Right atrium auricular region (tissue), 2 donors: ENCODE results near the gene KRTAP9-1. TPM values are rescaled to one million over a fixed set of nuclear protein-coding genes. Genes with fewer than 3 reads are reported as not detected.

ENCODE experiments used
- DNase-seq: peaks from one replicate; pipeline ENCODE4 v3.0.0-alpha.2; 2019; ENCODE audit warnings: low spot score
- H3K27ac ChIP-seq, 2 donors: fragments of 200-600 bp; sonication (generic); 1 replicate in 1 of 2; 2 replicates in 1 of 2; pipeline ENCODE4 v1.5.1; 2016 to 2019
- H3K27me3 ChIP-seq, 2 donors: fragments of 200-600 bp; sonication (generic); one replicate each; pipeline versions ENCODE4 v1.5.1 to v1.6.0; 2017 to 2019
- H3K36me3 ChIP-seq: fragments of 200-600 bp; sonication (generic); one replicate; pipeline ENCODE4 v1.5.1; 2016
- H3K4me1 ChIP-seq, 2 donors: fragments of 200-600 bp; sonication (generic); one replicate each; pipeline versions ENCODE4 v1.5.1 to v1.6.0; 2017 to 2019
- H3K4me3 ChIP-seq, 2 donors: fragments of 200-600 bp; sonication (generic); 1 replicate in 1 of 2; 2 replicates in 1 of 2; pipeline ENCODE4 v1.5.1; 2017 to 2019; ENCODE audit warnings: mild to moderate bottlenecking in 1 of 2, moderate library complexity in 1 of 2
- H3K9me3 ChIP-seq, 2 donors: fragments of 200-600 bp; sonication (generic); one replicate each; pipeline ENCODE4 v1.5.1; 2019
- CTCF ChIP-seq, 2 donors: fragments of 200-600 bp; sonication (generic); IDR thresholded peaks; one replicate each; pipeline ENCODE4 v1.5.1; 2019; ENCODE audit warnings: antibody characterized with exemption in 2 of 2
- total RNA-seq, 2 donors: library from RNA; depleted of rRNA; stranded (reverse); fragments of >200 nt; gene quantifications; one replicate each; pipeline ENCODE4 v1.1.0, GENCODE V29; 2016

Gene KRTAP9-1
- total RNA-seq, 2 donors from 2014 or later = not detected

DNA sequence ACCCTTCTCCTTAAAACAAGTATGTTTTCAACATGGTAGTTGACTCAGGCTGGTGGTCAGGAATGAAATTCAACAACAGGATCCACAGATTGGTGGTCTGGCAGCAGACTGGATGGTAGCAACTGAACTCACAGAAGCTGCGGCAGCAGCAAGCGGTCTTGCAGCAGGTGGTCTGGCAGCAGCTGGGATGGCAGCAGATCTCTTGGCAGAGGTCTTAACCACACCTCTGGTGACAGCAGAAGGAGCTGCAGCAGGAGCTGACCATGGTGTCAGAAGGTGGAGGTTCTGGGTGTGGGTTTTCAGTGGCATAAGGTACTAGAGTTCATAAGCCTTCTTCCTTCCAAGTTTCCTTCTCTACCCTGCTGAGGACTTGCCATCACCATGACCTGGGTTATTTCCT, 2.8 kb upstream of the KRTAP9-1 start:
- Histone ChIP-seq H3K4me1 (no peaks in the 10 kb centered on the region), H3K4me3 (no peak overlapping the region), H3K9me3 (no peaks in the 10 kb centered on the region), H3K27ac (no peak overlapping the region), H3K36me3 (no peaks in the 10 kb centered on the region), H3K27me3 (no peaks in the 10 kb centered on the region)
- no peak for DNase-seq
- no peak for TF ChIP-seq CTCF (IDR thresholded peaks at IDR 0.05)

DNA sequence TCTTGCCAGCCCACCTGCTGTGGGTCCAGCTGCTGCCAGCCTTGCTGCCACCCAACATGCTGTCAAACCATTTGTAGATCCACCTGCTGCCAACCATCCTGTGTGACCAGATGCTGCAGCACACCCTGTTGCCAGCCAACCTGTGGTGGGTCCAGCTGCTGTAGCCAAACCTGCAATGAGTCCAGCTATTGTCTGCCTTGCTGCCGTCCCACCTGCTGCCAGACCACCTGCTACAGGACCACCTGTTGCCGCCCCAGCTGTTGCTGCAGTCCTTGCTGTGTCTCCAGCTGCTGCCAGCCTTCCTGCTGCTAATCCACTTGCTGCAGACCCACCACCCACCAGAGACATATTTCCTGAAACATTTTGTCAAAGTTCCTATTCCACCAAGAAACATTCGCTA, 641 bp downstream of the KRTAP9-1 start:
- no peak for TF ChIP-seq CTCF (IDR thresholded peaks at IDR 0.05)
- no peaks in the 10 kb centered on the region for H3K4me1 ChIP-seq
- no peaks in the 10 kb centered on the region for H3K36me3 ChIP-seq
- peaks cover 0 to 4% of the 10 kb centered on the region in 2 donors for H3K9me3 ChIP-seq
- no peak for DNase-seq
- no peak overlapping the region for H3K4me3 ChIP-seq
- H3K27ac ChIP-seq = no peak overlapping the region
- no peaks in the 10 kb centered on the region for H3K27me3 ChIP-seq

DNA sequence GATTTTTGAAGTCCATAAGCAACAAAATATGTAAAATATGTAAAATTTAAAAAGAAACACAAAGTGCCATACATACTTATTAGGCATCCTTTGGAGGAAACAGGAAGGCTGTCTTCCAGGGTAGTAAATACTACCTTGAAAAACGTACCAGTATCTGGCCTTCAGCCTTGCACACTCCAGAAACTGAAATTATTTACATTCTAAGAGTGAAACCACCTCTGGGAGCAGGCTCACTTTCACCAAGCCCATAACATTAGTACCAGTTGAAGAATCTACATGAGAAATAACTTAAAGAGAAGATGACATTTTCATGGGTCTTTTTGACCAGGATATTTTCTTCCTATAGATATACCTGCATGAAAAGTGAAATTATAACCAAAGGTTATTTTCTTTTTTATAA, 6.4 kb downstream of the KRTAP9-1 start:
- Histone ChIP-seq H3K27me3 (no peaks in the 10 kb centered on the region), H3K36me3 (no peaks in the 10 kb centered on the region), H3K27ac (no peak overlapping the region), H3K9me3 (peaks cover 0 to 11% of the 10 kb centered on the region in 2 donors), H3K4me1 (no peaks in the 10 kb centered on the region), H3K4me3 (no peak overlapping the region)
- no peak for TF ChIP-seq CTCF (IDR thresholded peaks at IDR 0.05)
- DNase-seq = no peak

- Histone ChIP-seq H3K27ac (no peak overlapping the region), H3K27me3 (no peaks in the 10 kb centered on the region), H3K36me3 (no peaks in the 10 kb centered on the region), H3K4me3 (no peak overlapping the region), H3K9me3 (peaks cover 0 to 7% of the 10 kb centered on the region in 2 donors), H3K4me1 (no peaks in the 10 kb centered on the region)
- TF ChIP-seq CTCF (IDR thresholded peaks at IDR 0.05) = no peak
- DNase-seq = no peak
These were observed 9.9 kb downstream of the KRTAP9-1 start for GRCh38 chr17:41199421-41200078.

GRCh38 chr17:41211845-41212466, 22.3 kb downstream of the KRTAP9-1 start:
- Histone ChIP-seq H3K27ac (no peak overlapping the region), H3K4me3 (no peak overlapping the region), H3K4me1 (no peaks in the 10 kb centered on the region), H3K36me3 (no peaks in the 10 kb centered on the region), H3K9me3 (no peaks in the 10 kb centered on the region), H3K27me3 (no peaks in the 10 kb centered on the region)
- DNase-seq = no peak
- no peak for TF ChIP-seq CTCF (IDR thresholded peaks at IDR 0.05)
